Right atrium auricular region (tissue), 2 donors: Measurements from ENCODE around the gene ZGPAT. TPM values are rescaled to one million over a fixed set of nuclear protein-coding genes. Genes with fewer than 3 reads are reported as not detected.

Source experiments
- DNase-seq: peaks from one replicate; pipeline ENCODE4 v3.0.0-alpha.2; 2019; ENCODE audit warnings: low spot score
- H3K27ac ChIP-seq, 2 donors: fragments of 200-600 bp; sonication (generic); 1 replicate in 1 of 2; 2 replicates in 1 of 2; pipeline ENCODE4 v1.5.1; 2016 to 2019
- H3K27me3 ChIP-seq, 2 donors: fragments of 200-600 bp; sonication (generic); one replicate each; pipeline versions ENCODE4 v1.5.1 to v1.6.0; 2017 to 2019
- H3K36me3 ChIP-seq: fragments of 200-600 bp; sonication (generic); one replicate; pipeline ENCODE4 v1.5.1; 2016
- H3K4me1 ChIP-seq, 2 donors: fragments of 200-600 bp; sonication (generic); one replicate each; pipeline versions ENCODE4 v1.5.1 to v1.6.0; 2017 to 2019
- H3K4me3 ChIP-seq, 2 donors: fragments of 200-600 bp; sonication (generic); 1 replicate in 1 of 2; 2 replicates in 1 of 2; pipeline ENCODE4 v1.5.1; 2017 to 2019; ENCODE audit warnings: mild to moderate bottlenecking in 1 of 2, moderate library complexity in 1 of 2
- H3K9me3 ChIP-seq, 2 donors: fragments of 200-600 bp; sonication (generic); one replicate each; pipeline ENCODE4 v1.5.1; 2019
- total RNA-seq, 2 donors: library from RNA; depleted of rRNA; stranded (reverse); fragments of >200 nt; gene quantifications; one replicate each; pipeline ENCODE4 v1.1.0, GENCODE V29; 2016
- TF ChIP-seq, protein P1 (sequence below), 2 donors: fragments of 200-600 bp; sonication (generic); IDR thresholded peaks; one replicate each; pipeline ENCODE4 v1.5.1; 2019; ENCODE audit warnings: antibody characterized with exemption in 2 of 2

ZGPAT gene
- total RNA-seq, 2 donors from 2014 or later = 11.9 to 15.1 TPM

DNA sequence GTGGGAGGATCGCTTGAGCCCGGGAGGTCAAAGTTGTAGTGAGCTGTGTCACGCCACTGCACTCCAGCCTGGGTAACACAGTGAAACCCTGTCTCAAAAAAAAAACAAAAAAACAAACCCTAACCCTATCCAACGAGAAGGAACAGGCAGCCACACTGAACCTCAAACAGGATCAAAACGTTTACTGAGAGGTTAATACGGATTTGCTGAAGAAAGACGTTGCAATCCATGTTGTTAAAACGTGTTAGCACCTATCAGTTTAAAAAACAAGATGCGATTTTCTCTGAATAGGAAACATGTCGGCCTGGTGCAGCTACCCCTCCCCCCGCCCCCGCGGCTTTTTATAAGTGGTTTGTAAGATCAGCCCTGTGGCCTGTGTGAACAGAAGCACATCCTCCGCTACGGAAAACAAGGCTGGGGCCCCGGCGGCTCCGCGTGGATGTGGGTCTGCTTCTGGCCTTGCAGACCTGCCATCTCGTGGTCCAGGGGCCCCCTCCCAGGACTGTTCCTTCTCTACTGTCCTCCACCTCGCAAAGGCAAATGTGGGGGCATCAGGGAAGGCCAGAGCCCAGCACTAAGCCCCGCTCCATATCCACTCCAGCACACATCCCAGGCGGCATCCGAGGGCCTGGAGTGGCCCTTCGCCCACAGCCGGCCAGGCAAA is 43.1 kb downstream of the ZGPAT start:
- no peak overlapping the region for H3K4me3 ChIP-seq
- H3K36me3 ChIP-seq = peaks cover 21% of the 10 kb centered on the region
- peaks cover 0 to 7% of the 10 kb centered on the region in 2 donors for H3K4me1 ChIP-seq
- no peaks in the 10 kb centered on the region for H3K27me3 ChIP-seq
- no peaks in the 10 kb centered on the region for H3K9me3 ChIP-seq
- no peak overlapping the region for H3K27ac ChIP-seq
- TF ChIP-seq, protein P1, sequence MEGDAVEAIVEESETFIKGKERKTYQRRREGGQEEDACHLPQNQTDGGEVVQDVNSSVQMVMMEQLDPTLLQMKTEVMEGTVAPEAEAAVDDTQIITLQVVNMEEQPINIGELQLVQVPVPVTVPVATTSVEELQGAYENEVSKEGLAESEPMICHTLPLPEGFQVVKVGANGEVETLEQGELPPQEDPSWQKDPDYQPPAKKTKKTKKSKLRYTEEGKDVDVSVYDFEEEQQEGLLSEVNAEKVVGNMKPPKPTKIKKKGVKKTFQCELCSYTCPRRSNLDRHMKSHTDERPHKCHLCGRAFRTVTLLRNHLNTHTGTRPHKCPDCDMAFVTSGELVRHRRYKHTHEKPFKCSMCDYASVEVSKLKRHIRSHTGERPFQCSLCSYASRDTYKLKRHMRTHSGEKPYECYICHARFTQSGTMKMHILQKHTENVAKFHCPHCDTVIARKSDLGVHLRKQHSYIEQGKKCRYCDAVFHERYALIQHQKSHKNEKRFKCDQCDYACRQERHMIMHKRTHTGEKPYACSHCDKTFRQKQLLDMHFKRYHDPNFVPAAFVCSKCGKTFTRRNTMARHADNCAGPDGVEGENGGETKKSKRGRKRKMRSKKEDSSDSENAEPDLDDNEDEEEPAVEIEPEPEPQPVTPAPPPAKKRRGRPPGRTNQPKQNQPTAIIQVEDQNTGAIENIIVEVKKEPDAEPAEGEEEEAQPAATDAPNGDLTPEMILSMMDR (IDR thresholded peaks at IDR 0.05) = no peak
- DNase-seq = no peak

DNA sequence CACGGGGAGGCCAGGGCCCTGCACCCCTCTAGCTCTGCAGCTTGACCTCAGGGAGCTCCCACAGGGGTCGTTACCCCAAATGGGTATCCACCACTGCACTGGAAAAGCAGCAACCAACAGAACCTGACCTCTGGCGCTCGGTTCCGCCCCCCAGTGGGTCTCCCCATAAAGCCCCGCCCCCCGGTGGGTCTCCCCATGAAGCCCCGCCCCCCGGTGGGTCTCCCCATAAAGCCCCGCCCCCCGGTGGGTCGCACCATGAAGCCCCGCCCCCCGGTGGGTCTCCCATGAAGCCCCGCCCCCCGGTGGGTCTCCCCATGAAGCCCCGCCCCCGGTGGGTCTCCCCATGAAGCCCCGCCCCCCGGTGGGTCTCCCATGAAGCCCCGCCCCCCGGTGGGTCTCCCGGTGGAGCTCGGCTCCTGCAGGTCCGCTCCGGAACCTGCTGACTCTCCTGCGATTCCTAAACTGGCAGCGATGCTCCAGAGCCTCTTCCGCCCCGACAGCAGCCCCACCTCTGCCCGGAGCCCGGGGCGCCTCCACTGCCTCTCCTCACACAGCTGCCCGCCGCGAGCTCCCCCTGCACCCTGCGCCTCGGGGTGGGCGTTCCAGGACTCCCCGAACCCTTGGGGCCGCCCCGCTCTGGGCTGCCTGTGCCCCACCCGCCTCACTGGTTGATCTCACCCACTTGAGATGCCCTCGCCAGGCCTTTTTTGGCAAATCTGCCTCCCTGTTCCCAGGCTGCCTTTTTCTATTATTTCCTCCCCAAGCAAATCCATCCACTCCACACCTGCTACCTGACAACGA is 43.8 kb downstream of the ZGPAT start:
- peaks cover 0 to 7% of the 10 kb centered on the region in 2 donors for H3K4me1 ChIP-seq
- TF ChIP-seq, protein P1 (IDR thresholded peaks at IDR 0.05) = no peak
- H3K27ac ChIP-seq = no peak overlapping the region
- no peaks in the 10 kb centered on the region for H3K27me3 ChIP-seq
- peaks cover 14% of the 10 kb centered on the region for H3K36me3 ChIP-seq
- no peak overlapping the region for H3K4me3 ChIP-seq
- no peaks in the 10 kb centered on the region for H3K9me3 ChIP-seq
- DNase-seq = no peak

DNA sequence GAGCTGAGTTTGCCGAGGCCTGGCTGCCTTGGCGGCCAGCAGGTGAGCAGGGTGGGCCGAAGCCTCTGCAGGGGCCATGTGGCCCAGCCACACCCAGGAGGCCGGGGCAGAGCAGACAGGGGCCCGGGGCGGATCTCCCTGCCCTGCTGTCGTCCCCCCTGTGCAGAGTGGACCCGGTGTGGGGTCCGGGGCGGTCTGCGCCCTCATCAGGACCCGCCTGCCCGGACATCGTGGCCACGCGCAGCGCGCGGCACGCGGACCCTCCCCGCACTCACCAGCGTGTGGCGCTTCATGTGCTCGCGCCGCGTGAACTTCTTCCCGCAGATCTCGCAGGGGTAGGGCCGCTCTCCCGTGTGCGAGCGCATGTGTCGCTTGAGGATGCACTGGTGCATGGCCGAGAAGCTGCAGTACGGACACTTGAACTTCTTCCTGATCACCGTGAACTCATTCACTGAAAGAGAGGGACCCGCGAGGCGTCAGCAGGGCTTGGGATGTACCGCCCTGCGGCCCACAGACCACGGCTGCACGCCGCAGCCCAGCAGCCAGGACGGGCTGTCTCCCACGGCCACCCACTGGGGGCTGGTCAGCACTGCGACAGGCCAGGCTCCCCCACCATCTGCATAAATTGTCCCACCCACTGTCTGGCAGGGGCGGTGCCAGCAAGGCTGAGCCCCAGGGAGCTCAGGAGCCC is 44.7 kb downstream of the ZGPAT start:
- H3K9me3 ChIP-seq = no peaks in the 10 kb centered on the region
- TF ChIP-seq, protein P1 (IDR thresholded peaks at IDR 0.05) = no peak
- peaks cover 11% of the 10 kb centered on the region for H3K36me3 ChIP-seq
- no peaks in the 10 kb centered on the region for H3K27me3 ChIP-seq
- H3K4me3 ChIP-seq = no peak overlapping the region
- DNase-seq = no peak
- H3K27ac ChIP-seq = no peak overlapping the region
- H3K4me1 ChIP-seq = peaks cover 0 to 7% of the 10 kb centered on the region in 2 donors

DNA sequence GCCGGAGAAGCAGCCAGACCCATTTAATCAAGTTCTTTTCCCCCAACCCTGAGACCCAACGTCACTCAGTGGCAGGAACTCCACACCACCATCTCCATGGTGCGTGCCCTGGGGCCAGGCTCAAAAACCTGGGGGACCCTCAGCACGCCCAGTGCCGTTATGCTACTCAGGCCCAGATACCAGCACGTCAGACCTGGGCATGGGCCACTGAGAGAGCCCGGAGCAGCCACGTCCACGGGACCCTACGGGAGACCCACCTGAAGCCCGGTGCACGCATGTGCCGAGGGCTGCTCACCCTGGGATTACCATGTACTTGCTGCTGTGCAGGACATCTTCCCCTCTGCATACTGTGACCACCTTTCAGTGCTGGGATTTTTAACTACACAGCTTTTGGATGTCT is 45.5 kb downstream of the ZGPAT start:
- no peak for DNase-seq
- Histone ChIP-seq H3K4me3 (no peak overlapping the region), H3K4me1 (peaks cover 0 to 7% of the 10 kb centered on the region in 2 donors), H3K27me3 (no peaks in the 10 kb centered on the region), H3K36me3 (peaks cover 11% of the 10 kb centered on the region), H3K27ac (peak overlapping the region in 1 of 2 donors; percentile 32), H3K9me3 (no peaks in the 10 kb centered on the region)
- TF ChIP-seq, protein P1 (IDR thresholded peaks at IDR 0.05) = no peak

DNA sequence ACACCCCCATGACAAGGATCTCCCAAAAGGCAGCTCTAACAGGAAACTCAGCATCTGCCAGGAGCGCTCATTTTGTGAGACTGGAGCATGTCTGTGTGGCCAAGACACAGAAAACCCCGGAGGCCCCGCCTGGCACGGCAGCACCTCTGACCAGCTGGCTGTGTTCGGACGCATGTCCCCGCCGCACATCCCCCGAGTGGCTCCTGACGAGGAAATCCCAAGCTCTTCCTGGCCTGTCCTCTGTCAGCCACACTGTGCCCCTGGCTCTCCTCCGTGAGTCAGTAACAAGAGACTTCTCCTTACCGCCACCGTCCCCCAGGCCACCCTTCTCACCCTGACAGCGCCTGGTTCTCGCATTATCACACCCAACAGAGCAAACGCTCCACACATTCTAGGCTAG is 46.2 kb downstream of the ZGPAT start:
- TF ChIP-seq, protein P1 (IDR thresholded peaks at IDR 0.05) = no peak

More for the DNA sequence above, 46.2 kb downstream of the ZGPAT start:
- DNase-seq = no peak
- peaks cover 0 to 7% of the 10 kb centered on the region in 2 donors for H3K4me1 ChIP-seq
- H3K27ac ChIP-seq = peak overlapping the region in 1 of 2 donors; percentile 32
- peaks cover 11% of the 10 kb centered on the region for H3K36me3 ChIP-seq
- no peaks in the 10 kb centered on the region for H3K27me3 ChIP-seq
- no peaks in the 10 kb centered on the region for H3K9me3 ChIP-seq
- no peak overlapping the region for H3K4me3 ChIP-seq
